MCF 10A (cell line): ENCODE data around the gene PGP. TPM values are rescaled to one million over a fixed set of nuclear protein-coding genes. Genes with fewer than 3 reads are reported as not detected.

Source experiments
- BruUV-seq: library from RNA; stranded (reverse); fragments of 400-500 nt; replicated peaks from 2 replicates; lab custom pipeline; 2021; lab: Mats Ljungman, UMichigan
- CTCF ChIA-PET: fragments of 300-600 bp; sonication (Branson Sonifier 250); formaldehyde crosslinking; extraction: SDS; loops from one replicate; lab custom pipeline; 2021; ENCODE audit warnings: antibody characterized with exemption, inconsistent platforms; lab: Yijun Ruan, JAX
- POLR2A ChIA-PET: fragments of 300-600, 350-650 bp; sonication (Branson Sonifier 250); formaldehyde crosslinking; extraction: SDS; loops from one replicate; lab custom pipeline; 2020; ENCODE audit warnings: antibody characterized with exemption, inconsistent platforms; lab: Yijun Ruan, JAX
- DNase-seq: peaks from one replicate; pipeline ENCODE4 v3.0.0-alpha.2; 2018; ENCODE audit not compliant: unreplicated experiment
- H3K27ac Mint-ChIP-seq: one replicate; pipeline ENCODE4 v1.8.0; 2022; ENCODE audit warnings: mild to moderate bottlenecking, low read depth, mixed read lengths; ENCODE audit not compliant: unreplicated experiment
- H3K27me3 Mint-ChIP-seq: one replicate; pipeline ENCODE4 v1.8.0; 2022; ENCODE audit warnings: mixed read lengths; ENCODE audit not compliant: insufficient read depth, unreplicated experiment
- H3K36me3 Mint-ChIP-seq: one replicate; pipeline ENCODE4 v1.8.0; 2022; ENCODE audit warnings: mild to moderate bottlenecking, moderate library complexity, mixed read lengths; ENCODE audit not compliant: insufficient read depth, unreplicated experiment
- H3K4me1 Mint-ChIP-seq: one replicate; pipeline ENCODE4 v1.8.0; 2022; ENCODE audit warnings: mixed read lengths; ENCODE audit not compliant: insufficient read depth, unreplicated experiment
- H3K4me3 Mint-ChIP-seq: one replicate; pipeline ENCODE4 v1.8.0; 2022; ENCODE audit warnings: mild to moderate bottlenecking, moderate library complexity, mixed read lengths; ENCODE audit not compliant: unreplicated experiment
- H3K9me3 Mint-ChIP-seq: one replicate; pipeline ENCODE4 v1.8.0; 2022; ENCODE audit warnings: mixed read lengths; ENCODE audit not compliant: unreplicated experiment
- CTCF ChIP-seq: fragments of 200-600 bp; IDR thresholded peaks from one replicate; pipeline ENCODE4 v1.8.0; 2022; ENCODE audit warnings: antibody characterized with exemption, mild to moderate bottlenecking; ENCODE audit not compliant: unreplicated experiment
- intact Hi-C: fragments of 100-400 bp; cut with micrococcal nuclease; formaldehyde crosslinking; loops from 2 replicates; pipeline ENCODE4 v1.14.1; 2022
- total RNA-seq: library from RNA; stranded (reverse); gene quantifications from 2 replicates; pipeline ENCODE4 v1.2.3, GENCODE V29; 2022

Gene PGP
- total RNA-seq, 1 experiment from 2014 or later, result 12.0 TPM

DNA sequence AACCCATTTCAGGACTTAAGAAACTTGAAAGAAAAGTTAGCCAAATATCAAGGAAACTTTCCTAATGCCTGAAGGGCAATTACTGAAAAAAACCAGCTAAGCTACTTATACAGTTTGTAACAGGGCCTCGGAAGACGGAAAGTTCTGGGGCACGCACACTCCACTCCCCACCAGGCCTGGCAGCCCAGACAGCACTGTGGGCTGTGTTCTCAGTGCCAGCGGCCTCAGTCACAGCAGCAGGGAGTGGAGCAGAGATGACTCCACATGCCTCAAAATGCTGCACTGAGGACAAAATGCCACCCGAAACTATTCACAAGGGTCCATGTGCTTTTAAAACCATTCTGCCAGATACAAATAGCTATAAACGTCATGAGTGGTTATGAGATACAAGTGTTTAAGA lies 43.1 kb upstream of the PGP start:
- intact Hi-C loops, result no loop called here
- no peaks in the 10 kb centered on the region for H3K9me3 Mint-ChIP-seq
- no peak for TF ChIP-seq CTCF
- POLR2A ChIA-PET, result interaction anchor here (0.6 to 2.4 kb wide), 5 partner anchors 8 to 250 kb away, joined by 3 to 8 read pairs (median 4); no protein-coding TSS in a partner anchor
- H3K4me1 Mint-ChIP-seq, result no peaks in the 10 kb centered on the region
- CTCF ChIA-PET, result interaction anchor here (0.6 to 1.7 kb wide), 5 partner anchors 22 to 246 kb away, joined by 3 to 6 read pairs (median 4); no protein-coding TSS in a partner anchor
- no peak for DNase-seq
- H3K27ac Mint-ChIP-seq, result no peak overlapping the region
- no peaks in the 10 kb centered on the region for H3K27me3 Mint-ChIP-seq
- H3K4me3 Mint-ChIP-seq, result no peak overlapping the region
- no TSS peak for BruUV-seq
- peaks cover 100% of the 10 kb centered on the region for H3K36me3 Mint-ChIP-seq

- CTCF ChIA-PET, result interaction anchor here (0.6 kb wide), 1 partner anchor 15 kb away, joined by 4 read pairs; no protein-coding TSS in a partner anchor
- no peak overlapping the region for H3K4me3 Mint-ChIP-seq
- intact Hi-C loops, result no loop called here
Observed at GRCh38 chr16:2256531-2257140, 42.0 kb upstream of the PGP start.

GRCh38 chr16:2253293-2253692 lies 38.7 kb upstream of the PGP start:
- DNase-seq, result no peak

More at GRCh38 chr16:2256531-2257140, 42.0 kb upstream of the PGP start:
- TF ChIP-seq CTCF, result no peak
- Mint-ChIP-seq H3K36me3 (peaks cover 98% of the 10 kb centered on the region), H3K27ac (peak overlapping the region; percentile 66), H3K9me3 (no peaks in the 10 kb centered on the region), H3K27me3 (no peaks in the 10 kb centered on the region), H3K4me1 (no peaks in the 10 kb centered on the region)
- POLR2A ChIA-PET, result interaction anchor here (1.0 kb wide), 1 partner anchor 31 kb away, joined by 3 read pairs; no protein-coding TSS in a partner anchor
- no TSS peak for BruUV-seq
- DNase-seq, result no peak

More at GRCh38 chr16:2253293-2253692, 38.7 kb upstream of the PGP start:
- intact Hi-C loops, result no loop called here
- Mint-ChIP-seq H3K4me3 (no peak overlapping the region), H3K36me3 (peaks cover 67% of the 10 kb centered on the region), H3K4me1 (no peaks in the 10 kb centered on the region), H3K27ac (peak overlapping the region; percentile 57), H3K27me3 (no peaks in the 10 kb centered on the region), H3K9me3 (no peaks in the 10 kb centered on the region)
- no peak for TF ChIP-seq CTCF
- ChIA-PET CTCF (interaction anchor here (0.6 to 2.3 kb wide), 3 partner anchors 58 to 158 kb away, joined by 3 to 7 read pairs (median 4); no protein-coding TSS in a partner anchor), POLR2A (interaction anchor here (3.4 to 4.9 kb wide), 3 partner anchors 13 to 38 kb away, joined by 28 to 43 read pairs (median 40); partner anchors contain the start of genes PGP and RNPS1)
- BruUV-seq, result TSS peak; percentile 29
